Osteocyte (in vitro differentiated cells): ENCODE measurements around the gene CCDC92B. TPM values are rescaled to one million over a fixed set of nuclear protein-coding genes. Genes with fewer than 3 reads are reported as not detected.
A peak's percentile ranks its signal among the peaks of the same experiment; 100 is the strongest.

Experiments used
- DNase-seq: peaks from one replicate; pipeline ENCODE4 v3.0.0; 2021; ENCODE audit warnings: mixed read lengths; ENCODE audit not compliant: unreplicated experiment; ENCODE audit errors: extremely low spot score
- H3K27ac Mint-ChIP-seq: one replicate; pipeline ENCODE4 v1.8.0; 2021; ENCODE audit warnings: mild to moderate bottlenecking, mixed read lengths; ENCODE audit not compliant: unreplicated experiment
- H3K27me3 Mint-ChIP-seq: one replicate; pipeline ENCODE4 v1.8.0; 2021; ENCODE audit warnings: mixed read lengths; ENCODE audit not compliant: unreplicated experiment
- H3K36me3 Mint-ChIP-seq: one replicate; pipeline ENCODE4 v1.8.0; 2021; ENCODE audit warnings: mixed read lengths; ENCODE audit not compliant: unreplicated experiment
- H3K4me1 Mint-ChIP-seq: one replicate; pipeline ENCODE4 v1.8.0; 2021; ENCODE audit warnings: mixed read lengths; ENCODE audit not compliant: unreplicated experiment
- H3K4me3 Mint-ChIP-seq: one replicate; pipeline ENCODE4 v1.8.0; 2021; ENCODE audit warnings: mild to moderate bottlenecking, moderate library complexity, mixed read lengths; ENCODE audit not compliant: unreplicated experiment
- H3K9me3 Mint-ChIP-seq: one replicate; pipeline ENCODE4 v1.8.0; 2021; ENCODE audit warnings: mixed read lengths; ENCODE audit not compliant: unreplicated experiment
- total RNA-seq: library from RNA; stranded (reverse); gene quantifications from 2 replicates; pipeline ENCODE4 v1.2.1, GENCODE V29; 2021
- TF ChIP-seq, protein P1 (sequence below): fragments of 200-600 bp; sonication (generic); IDR thresholded peaks from 2 replicates; pipeline ENCODE4 v1.5.0; 2021; ENCODE audit warnings: antibody characterized with exemption, mild to moderate bottlenecking, moderate library complexity

CCDC92B gene
- total RNA-seq, 1 donor from 2014 or later, result not detected

GRCh38 chr17:2712300-2713043 lies 37.0 kb downstream of the CCDC92B start:
- peak overlapping the region; percentile 44 for H3K27ac Mint-ChIP-seq
- H3K4me3 Mint-ChIP-seq, result peak overlapping the region; percentile 70
- TF ChIP-seq, protein P1, sequence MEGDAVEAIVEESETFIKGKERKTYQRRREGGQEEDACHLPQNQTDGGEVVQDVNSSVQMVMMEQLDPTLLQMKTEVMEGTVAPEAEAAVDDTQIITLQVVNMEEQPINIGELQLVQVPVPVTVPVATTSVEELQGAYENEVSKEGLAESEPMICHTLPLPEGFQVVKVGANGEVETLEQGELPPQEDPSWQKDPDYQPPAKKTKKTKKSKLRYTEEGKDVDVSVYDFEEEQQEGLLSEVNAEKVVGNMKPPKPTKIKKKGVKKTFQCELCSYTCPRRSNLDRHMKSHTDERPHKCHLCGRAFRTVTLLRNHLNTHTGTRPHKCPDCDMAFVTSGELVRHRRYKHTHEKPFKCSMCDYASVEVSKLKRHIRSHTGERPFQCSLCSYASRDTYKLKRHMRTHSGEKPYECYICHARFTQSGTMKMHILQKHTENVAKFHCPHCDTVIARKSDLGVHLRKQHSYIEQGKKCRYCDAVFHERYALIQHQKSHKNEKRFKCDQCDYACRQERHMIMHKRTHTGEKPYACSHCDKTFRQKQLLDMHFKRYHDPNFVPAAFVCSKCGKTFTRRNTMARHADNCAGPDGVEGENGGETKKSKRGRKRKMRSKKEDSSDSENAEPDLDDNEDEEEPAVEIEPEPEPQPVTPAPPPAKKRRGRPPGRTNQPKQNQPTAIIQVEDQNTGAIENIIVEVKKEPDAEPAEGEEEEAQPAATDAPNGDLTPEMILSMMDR, result no peak
- H3K27me3 Mint-ChIP-seq, result no peaks in the 10 kb centered on the region
- no peaks in the 10 kb centered on the region for H3K36me3 Mint-ChIP-seq
- H3K4me1 Mint-ChIP-seq, result peaks cover 39% of the 10 kb centered on the region
- no peaks in the 10 kb centered on the region for H3K9me3 Mint-ChIP-seq
- DNase-seq, result no peak

DNA sequence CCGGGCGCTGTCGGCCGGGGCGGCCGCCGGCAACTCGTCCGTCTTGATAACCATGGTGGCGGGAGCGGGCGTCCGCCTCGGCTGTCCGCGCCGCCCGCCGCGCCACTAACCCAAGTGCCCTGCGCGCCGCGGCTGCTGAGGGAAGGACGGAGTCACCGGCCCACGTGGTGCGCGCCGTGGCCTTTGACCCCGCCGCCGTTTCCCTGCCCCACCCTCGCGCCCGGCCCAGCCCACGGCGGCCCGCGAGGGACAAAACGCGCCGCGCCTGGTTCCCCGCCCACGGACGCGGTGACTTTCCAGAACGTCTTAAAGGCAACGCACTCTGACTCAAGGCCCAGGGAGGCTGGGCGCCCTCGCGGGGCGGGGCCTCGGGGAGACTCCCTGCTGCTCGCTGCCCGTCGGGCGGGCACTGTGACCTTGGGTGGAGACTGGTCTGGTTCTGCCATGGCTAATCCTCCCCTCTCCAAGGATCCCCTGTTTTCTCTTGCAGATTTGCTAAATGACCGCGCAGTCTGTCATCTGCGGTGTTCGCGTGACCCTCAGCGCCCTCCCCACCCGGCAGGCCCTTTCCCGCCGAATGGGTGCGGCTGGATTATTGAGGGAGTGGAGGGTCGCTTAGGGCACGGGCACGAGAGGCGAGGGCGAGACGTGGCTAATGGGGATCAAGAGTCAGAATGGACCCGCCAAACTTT lies 37.7 kb downstream of the CCDC92B start, which contains the start of gene CLUH:
TSS of gene CLUH (minus strand) at position 157 of the 692 bp plus-strand sequence. CDS start at position 54, 103 bp downstream.
- no peaks in the 10 kb centered on the region for H3K27me3 Mint-ChIP-seq
- TF ChIP-seq, protein P1, result no peak
- DNase-seq, result peak; percentile 98
- H3K9me3 Mint-ChIP-seq, result no peaks in the 10 kb centered on the region
- H3K4me3 Mint-ChIP-seq, result peak within 1 kb of the TSS; percentile 78
- H3K27ac Mint-ChIP-seq, result peak within 1 kb of the TSS; percentile 68
- H3K4me1 Mint-ChIP-seq, result peaks cover 41% of the 10 kb centered on the region
- H3K36me3 Mint-ChIP-seq, result no peaks in the 10 kb centered on the region

DNA sequence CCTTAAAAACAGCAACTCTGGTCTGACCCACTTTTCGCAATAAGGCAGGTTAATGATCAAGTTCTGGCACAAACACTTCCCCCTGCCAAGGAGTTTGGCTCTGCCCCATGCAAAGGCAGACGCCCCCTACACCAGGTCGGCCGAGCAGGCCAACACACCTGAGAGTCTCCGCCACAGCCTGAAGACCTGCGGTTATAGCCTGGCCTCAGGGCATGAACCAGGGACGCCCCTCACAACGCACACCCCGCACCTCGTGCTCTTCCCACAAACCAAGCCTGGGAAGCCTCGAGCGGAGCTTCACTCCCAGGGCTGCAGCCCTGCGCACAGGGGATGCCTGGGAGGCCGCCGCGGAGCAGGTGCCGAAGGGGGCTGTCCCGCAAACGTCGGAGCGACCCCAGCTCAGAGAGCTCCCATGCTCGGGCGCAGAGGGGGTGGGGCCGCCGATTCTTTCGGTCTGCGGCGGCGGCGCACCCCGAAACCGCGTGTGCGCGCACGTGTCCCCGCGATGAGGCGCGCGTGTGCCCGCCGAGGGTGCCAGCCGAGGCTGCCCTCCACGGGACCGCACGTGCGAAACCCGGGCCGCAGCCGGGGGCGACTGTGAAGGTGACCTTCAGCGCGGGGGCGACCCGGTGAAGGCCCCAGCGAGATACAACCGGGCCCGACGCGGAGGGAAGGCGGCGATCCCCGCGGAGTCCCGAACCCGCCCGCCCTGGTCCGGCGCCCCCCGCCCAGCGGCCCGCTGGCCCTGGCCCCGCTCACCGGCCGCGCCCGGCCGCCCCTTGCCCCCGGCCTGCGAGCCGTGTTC lies 38.4 kb downstream of the CCDC92B start:
- H3K36me3 Mint-ChIP-seq, result no peaks in the 10 kb centered on the region
- TF ChIP-seq, protein P1, result no peak
- DNase-seq, result no peak
- peaks cover 46% of the 10 kb centered on the region for H3K4me1 Mint-ChIP-seq
- H3K27me3 Mint-ChIP-seq, result no peaks in the 10 kb centered on the region
- H3K27ac Mint-ChIP-seq, result peak overlapping the region; percentile 68
- H3K9me3 Mint-ChIP-seq, result no peaks in the 10 kb centered on the region
- H3K4me3 Mint-ChIP-seq, result peak overlapping the region; percentile 78

DNA sequence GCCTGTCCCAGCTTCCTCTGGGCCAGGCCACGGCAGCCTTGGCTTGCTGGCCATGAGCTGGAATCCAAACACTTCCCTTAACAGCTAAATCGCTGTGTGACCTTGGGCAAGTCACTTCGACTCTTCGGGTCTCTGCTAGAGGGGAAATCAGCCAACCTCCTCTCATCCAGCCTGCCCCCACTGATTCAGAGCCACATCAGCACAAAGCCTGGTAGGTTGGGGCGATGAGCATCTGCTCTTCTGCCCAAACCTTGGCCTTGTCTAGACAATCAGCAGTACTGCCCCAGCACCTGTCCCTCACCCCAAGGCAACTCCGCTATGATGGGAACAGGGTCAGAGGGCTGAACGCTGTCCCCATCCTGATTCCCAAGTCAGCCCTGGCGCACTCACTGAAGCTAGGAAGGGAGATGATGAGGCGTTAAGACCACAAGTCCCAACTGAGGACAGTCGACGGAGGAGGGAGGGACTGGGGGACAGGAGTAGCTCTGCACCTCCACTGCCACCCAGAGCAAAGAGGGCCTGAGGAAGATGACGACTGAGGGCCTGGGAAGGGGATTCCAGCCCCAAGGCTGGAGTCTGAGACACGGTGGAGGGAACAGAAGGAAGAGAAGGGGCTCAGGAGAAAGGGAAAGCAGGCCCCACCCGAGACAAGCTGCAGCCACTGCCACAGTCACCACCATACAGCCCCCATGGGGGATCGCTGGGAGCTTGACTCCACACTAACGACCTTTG lies 39.2 kb downstream of the CCDC92B start:
- TF ChIP-seq, protein P1, result no peak
- no peaks in the 10 kb centered on the region for H3K27me3 Mint-ChIP-seq
- H3K27ac Mint-ChIP-seq, result peak overlapping the region; percentile 68
- H3K9me3 Mint-ChIP-seq, result no peaks in the 10 kb centered on the region
- DNase-seq, result no peak
- H3K4me3 Mint-ChIP-seq, result peak overlapping the region; percentile 78
- no peaks in the 10 kb centered on the region for H3K36me3 Mint-ChIP-seq
- peaks cover 52% of the 10 kb centered on the region for H3K4me1 Mint-ChIP-seq
